Fibroblast of lung (primary cell): ENCODE measurements around the gene TTLL11.

ENCODE experiments used
- CTCF ChIP-seq, 2 donors: IDR thresholded peaks in 1 of 2; conservative IDR thresholded peaks in 1 of 2; 1 replicate in 1 of 2; 2 replicates in 1 of 2; pipeline ENCODE4 v1.5.1; 2011 to 2012; ENCODE audit warnings: low read length in 2 of 2, control low read depth in 1 of 2, inconsistent platforms in 1 of 2, low read depth in 1 of 2, mild to moderate bottlenecking in 1 of 2
- EZH2 ChIP-seq: IDR thresholded peaks from 2 replicates; pipeline ENCODE4 v1.5.1; 2012; ENCODE audit warnings: low read length, control low read depth, mild to moderate bottlenecking; ENCODE audit errors: missing control alignments

- TF ChIP-seq EZH2 (no peak), CTCF (conservative IDR thresholded peaks at IDR 0.05 in 1 of 2, IDR thresholded peaks at IDR 0.05 in 1 of 2; ENCODE audit: low read depth in 1 of 2, low read length in 2 of 2) (no peak)
Observed at GRCh38 chr9:122051351-122052321, 41.5 kb downstream of the TTLL11 start.
